Fibroblast of skin of right quadriceps (primary cell): ENCODE data around the gene ADAMTSL3.

Source experiments
- DNase-seq: peaks from one replicate; pipeline ENCODE4 v3.0.0-alpha.2; 2013

Gene ADAMTSL3

DNA sequence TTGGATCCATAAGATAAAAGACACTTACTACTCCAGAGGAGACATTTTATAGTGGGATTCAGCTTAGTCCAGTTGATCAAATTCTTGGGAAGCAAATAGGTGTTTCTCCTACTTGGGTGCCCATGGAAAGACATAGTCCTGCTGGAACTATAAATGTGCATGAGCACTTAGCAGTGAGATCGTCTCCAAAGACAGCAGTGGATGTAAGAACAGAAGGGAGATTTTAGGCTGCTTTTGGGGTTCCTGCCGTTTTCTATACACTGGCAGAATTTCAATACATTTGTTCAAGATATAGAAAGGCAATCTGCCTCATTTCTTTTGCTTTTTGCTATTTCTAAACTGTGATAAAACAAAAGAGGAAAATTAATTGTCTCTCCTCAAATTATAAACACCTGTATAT lies 234.0 kb downstream of the ADAMTSL3 start:
- DNase-seq = no peak

DNA sequence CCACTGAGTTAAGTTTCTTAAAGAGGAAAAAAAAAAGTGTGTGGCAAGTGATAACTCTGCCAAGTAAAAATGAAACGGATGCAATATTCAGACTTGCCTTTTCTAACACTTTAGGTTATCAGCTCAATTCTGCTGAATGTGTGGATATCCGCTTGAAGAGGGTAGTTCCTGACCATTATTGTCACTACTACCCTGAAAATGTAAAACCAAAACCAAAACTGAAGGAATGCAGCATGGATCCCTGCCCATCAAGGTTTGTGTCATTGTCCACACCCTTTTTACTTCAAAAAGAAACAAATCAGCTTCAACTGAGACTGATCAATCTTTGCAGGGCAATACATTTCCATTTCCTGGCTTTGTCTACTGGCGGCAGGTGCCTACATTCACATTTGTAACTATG lies 236.1 kb downstream of the ADAMTSL3 start:
- DNase-seq = no peak

DNA sequence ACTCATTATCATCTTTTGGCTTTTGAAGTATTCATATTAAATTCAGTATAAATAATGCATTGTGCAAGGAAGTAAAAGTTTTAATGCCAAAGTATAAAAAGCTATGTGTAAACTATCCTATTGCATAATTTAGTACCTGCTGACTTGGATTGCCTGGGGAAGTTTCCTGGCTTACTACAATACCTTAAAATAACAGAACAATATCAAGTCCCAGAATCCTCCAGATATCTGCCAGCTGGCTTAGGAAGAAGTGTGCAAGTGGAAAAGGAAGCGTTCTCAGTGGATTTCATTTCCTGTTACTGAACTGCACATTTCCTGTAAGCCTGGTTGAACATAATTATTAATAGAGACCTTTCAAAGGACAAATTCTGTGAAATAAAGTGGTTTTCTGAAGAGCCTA lies 236.7 kb downstream of the ADAMTSL3 start:
- DNase-seq = no peak

DNA sequence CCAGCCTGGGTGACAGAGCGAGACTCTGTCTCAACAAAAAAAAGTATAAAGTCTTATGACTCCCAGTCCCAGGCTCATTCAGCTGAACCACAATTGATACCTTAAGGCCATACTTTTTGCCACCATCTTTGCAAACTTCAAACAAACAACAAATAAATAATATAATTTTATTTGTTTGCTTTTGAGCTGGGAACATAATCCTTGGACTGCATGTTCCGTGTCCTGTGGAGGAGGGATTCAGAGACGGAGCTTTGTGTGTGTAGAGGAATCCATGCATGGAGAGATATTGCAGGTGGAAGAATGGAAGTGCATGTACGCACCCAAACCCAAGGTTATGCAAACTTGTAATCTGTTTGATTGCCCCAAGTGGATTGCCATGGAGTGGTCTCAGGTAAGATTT lies 238.6 kb downstream of the ADAMTSL3 start:
- DNase-seq = no peak

DNA sequence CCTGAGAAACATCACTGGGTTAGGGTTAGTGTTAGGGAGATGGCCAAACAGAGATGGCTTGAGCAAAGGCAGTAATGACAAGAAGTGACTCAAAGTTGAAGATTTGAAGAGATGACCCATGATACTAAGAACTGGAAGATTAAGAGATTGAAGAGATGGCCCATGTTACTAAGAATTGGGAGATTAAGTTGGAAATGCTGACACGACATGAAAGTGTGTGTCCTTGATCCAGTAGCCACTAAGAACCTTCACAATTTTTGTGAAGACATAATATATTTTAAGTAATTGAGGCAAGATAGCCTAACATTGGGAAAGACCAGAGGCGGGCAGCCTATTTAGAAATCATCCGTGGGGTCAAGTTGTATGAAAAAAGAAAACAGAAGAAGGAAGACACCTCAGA lies 239.4 kb downstream of the ADAMTSL3 start:
- no peak for DNase-seq

DNA sequence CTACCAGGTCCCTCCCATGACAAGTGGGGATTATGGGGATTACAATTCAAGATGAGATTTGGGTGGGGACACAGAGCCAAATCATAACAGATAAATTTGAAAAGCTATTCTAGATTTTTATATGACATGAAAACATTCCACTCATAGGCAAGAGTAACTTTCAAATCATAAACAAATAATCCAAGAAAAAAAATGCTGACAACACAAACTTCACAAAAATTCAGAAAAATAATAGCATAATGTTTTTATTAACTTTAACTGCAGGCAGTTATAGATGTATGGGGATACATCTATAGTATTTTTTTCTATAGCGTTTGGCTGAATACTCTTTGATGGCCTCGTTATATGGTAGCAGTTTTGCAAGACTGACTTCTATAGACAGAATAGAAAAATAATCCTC lies 243.1 kb downstream of the ADAMTSL3 start:
- no peak for DNase-seq

DNA sequence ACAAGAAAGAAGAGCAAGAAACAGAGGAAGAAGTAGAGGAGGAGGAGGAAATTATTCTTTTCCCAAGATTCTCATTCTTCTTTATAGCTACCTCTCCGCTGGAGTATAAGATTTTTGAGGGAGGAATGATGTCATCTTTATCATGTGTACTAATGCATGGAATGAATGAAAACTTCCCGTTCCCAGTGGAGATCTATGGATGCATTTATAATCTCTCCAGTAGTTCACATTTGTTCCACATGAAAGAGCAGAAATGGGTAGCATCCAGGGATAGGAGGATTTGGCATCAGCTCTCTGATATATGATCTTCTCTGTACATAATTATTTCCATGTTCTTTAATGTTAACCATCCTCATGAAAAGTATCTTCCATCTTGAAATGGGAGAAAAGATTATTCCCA lies 244.4 kb downstream of the ADAMTSL3 start:
- no peak for DNase-seq

DNA sequence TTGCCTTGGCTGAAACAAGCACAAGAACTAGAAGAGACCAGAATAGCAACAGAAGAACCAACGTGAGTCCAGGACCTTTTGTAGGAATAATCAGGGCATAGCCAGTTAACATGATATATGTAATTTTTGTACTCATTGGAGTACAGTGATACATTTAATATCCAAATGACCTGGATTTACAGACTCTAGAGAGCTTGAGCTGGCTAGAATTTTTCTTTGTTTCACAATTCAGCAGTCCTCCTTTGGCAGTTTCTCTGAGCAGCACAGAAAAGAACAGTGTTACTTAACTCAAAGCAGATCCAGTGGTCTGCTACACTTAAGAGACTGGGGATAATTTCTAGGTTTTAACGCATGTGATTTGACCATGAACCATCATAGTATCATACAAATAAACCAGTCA lies 245.7 kb downstream of the ADAMTSL3 start:
- no peak for DNase-seq

DNA sequence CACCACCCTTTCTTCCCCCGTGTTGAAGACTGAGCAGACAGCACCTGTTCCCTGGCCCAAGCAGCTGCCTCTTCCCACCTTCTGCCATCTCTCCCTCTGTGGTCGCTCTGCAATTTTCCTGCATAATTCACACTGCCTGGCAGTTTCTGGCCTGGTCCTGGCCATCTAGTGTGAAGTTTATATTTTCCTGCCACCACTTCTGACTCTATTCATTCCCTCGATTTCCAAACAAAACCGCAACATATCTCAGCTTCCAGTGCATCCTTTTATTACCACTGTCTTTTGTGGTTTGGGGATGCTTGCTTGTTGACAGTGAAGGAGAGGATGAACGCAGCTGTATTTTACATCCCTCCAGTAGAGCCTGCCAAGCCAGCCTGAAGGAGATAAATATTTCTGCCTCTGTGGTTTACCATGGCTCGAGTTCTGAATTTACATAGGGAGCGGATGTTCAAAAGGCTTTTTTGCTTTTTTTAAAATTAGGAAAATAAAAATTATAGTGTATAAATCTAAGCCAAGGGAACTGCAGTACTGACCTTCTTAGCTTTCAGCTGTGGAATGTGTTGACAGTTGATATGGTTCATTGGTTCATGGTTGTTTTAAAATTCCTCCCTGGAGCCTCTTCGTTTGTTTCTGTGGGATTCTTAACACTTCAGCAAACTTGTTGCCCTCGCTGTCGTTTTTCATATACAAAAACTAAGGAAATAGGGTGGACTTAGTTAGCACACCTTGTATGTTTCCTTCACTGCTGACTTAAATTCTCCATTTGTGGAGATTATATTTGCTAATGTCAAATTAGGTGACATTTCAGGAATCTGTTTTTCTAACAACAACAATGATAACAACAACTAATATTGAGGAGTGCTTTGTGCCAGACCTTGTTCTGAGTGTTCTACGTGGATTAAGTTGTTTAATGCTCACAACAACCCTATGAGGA lies 250.5 kb downstream of the ADAMTSL3 start:
- DNase-seq = peak; percentile 89

DNA sequence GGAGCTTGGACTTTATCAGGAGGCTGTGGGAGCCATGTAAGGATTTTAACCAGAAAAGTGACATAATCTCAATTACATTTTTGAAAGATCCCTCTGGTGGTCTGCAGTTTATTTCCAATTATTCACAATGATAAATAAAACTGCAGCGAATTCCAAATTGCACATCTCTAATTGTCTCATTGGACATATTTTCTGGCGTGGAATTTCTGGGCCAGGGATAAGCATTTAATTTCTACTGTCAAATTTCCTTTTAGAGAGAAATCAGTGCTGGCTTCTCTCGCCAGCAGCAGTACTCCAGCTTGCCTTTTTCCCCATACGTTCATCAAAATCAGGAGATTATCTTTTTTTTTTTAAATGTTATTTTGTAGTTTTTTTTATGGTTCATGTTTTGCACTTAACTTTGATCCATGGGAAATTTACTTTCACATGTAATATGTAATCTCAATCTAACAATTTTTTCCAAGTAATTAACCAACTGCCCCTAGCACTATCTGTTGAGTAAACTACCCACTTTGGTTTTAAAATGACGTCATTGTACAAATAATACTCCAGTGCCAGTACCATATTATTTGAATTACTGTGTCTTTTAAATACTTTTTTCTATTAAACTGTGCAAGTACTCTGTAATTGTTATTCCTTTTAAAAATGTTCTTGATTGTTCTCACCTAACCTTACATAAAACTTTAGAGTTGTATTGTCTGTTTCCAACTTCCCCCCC lies 251.8 kb downstream of the ADAMTSL3 start:
- no peak for DNase-seq

DNA sequence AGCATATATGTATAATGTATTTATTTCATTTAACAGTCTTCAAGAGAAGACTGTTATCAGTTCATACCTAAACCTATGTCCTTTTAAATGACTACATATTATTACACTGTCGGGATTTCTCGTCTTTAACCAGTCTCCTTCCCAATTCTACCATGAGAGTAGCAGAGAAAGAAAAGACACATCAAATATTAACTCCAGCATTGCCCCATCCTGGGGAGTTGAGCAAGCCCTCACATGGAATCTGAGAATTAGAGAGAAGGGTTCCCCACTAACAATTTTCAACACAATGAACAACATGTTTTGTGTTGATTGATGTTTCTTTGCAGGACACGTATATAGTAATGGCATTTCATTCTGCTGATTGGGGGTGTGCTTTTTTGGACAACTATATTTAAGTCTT lies 257.4 kb downstream of the ADAMTSL3 start:
- no peak for DNase-seq

DNA sequence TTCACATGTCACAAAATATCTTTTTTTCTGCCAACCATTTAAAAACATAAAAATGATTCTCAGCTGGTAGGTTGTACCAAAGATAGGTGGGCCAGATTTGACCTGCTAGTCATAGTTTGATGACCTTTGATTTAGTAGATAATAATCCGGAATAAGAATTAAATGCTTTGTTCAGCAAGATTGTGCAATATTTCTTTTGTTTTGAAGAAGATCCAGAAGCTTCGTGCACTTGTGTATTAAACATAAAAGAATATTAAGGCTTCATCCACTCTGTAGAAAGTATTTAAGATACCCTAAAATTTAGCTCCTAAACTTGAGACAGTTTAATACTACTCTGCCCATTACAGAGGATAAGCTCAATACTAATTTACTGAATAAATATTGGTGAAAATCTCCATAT lies 258.4 kb downstream of the ADAMTSL3 start:
- DNase-seq = no peak

DNA sequence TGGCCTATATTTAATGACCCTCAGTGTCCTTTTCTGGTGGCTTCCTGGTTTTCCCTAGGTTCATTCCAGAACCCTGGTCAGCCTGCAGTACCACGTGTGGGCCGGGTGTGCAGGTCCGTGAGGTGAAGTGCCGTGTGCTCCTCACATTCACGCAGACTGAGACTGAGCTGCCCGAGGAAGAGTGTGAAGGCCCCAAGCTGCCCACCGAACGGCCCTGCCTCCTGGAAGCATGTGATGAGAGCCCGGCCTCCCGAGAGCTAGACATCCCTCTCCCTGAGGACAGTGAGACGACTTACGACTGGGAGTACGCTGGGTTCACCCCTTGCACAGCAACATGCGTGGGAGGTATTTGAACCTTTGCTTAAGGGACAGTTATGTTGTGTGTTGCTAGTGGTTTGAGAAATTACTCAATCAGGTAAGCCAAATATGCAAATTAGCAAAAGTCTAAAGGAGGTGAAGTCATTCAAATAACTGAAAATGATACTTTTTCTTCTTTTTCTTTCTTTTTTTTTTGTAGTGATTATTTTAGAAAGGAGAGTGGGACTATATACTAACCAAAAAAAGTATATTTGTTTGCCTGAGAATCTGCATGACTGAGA lies 259.2 kb downstream of the ADAMTSL3 start:
- DNase-seq = no peak

DNA sequence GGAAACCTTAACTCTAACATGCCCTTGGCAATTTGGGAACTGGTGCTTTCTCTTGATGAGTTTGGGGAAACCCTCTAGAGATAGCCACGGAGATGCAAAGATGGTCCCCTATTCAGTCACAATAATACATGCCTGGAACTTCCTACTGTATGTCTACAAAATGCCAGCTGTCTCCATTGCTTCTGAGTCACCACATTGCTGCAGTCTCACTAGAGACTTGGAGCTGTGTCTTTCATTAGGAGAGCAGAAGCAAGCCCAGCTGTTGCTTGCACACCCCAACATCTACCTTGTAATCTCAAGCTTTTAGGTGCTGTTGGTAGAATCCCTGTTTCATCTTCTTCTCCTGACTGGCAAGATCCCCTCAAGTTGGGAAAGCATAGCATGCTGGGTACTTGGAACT lies 261.0 kb downstream of the ADAMTSL3 start:
- DNase-seq = no peak

DNA sequence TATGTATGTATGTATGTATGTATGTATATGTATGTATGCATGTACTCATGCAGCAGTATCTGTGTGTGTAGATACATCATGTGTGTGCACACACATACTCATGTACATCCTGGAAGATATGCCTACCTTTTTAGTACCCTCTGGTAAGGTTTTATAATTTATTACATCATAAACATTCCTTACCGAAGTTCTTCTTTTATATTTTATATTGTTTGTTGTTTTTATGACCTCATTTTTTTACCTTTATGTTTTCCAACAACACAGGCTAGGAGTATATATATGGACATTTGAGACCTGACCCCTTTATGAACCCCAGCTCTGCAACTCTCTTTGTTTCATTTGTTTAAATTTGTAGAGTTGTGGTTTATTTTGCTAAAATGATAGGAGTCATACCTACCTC lies 263.5 kb downstream of the ADAMTSL3 start:
- DNase-seq = no peak

DNA sequence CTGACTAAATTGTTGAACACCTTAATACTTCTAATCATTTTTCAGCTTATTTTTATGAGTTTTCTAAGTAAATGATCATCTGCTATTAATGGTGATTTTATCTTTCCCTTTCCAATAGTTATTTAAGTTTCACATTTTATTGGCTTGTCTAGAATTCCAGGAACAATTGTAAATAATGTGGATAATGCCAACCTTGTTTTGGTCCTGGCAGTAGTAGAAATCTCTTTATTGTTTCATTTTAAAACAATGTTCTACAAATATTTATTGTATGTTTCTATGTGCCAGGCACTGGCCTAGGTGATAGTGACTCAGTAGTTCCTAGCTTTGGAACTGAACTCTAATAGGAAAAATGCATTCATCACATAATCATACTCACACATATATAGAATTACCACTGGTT lies 264.1 kb downstream of the ADAMTSL3 start:
- no peak for DNase-seq

DNA sequence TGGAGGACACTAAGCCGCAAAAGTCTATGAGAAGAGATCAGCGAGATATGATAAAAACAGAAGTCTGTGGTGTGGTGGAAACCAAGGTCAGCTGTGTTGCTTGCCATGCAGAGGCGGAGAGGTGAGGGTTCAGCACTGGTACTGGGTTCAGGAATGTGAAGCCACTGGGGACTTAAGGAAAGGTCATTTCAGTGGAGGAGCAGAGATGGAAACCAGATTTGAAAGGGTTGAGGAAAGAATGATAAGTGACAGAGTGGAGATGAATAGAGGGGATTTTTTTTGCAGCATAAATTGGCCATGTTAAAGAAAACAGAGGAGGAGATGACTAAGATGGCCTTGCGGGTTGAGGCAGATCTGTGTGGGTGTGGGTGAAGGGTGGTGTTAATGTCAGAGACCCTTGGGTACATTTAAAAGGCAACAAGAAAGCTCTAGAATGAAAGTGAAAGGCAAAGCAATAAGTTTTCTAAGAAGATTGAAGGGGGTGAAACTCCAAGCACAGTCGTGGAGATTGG lies 265.5 kb downstream of the ADAMTSL3 start:
- DNase-seq = no peak

DNA sequence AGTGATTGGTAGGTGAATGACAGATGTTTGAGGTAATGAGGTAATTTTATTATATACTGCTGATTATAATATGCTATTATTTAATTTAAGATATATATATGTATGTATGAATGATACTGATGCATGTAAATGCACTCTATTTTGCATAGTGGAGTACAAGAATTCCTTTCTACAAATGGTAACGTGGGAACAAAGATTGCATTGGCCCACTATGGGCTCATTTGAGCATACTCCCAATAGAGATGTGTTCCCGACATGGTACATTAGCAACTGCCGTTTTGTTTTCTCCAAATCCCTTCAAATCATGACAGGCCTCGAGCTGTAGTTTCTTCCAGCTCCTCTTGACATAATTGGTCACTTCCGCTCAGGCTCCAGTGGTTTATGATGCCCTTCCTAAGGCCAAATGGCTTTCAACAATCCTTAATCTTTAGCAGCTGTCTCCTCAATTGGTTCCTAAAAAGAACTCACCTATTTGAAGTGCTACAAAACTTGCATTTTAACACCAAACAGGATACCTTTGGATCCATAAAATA lies 266.1 kb downstream of the ADAMTSL3 start:
- DNase-seq = no peak

DNA sequence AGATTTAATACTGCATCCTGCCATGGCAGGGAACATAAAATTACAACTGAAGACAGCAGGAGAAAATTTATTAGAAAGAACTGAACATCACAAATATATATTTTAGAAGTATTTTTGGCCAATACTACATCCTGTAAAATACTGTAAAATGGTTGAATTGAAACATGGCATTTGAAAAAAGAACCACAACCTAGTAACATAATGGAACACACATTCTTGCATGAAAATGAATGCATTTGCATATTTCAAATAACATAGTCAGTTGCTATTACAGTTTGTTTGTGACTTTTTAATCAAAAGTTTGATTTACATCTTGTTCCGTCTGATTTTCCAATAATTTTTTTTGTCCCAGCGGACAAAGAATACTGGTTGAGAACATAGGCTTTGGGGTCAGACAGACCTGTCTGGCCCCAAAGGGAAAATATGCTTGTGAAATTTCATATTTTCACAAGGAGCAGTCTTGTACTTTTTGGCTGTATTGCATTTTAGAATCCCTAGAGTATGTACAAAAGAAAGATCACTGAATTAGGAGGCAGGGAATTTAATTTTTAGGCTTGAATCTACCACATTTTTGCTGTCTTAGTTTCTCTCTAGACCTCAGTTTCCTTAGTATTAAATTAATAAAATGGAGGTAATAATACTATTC lies 268.8 kb downstream of the ADAMTSL3 start:
- DNase-seq = no peak

DNA sequence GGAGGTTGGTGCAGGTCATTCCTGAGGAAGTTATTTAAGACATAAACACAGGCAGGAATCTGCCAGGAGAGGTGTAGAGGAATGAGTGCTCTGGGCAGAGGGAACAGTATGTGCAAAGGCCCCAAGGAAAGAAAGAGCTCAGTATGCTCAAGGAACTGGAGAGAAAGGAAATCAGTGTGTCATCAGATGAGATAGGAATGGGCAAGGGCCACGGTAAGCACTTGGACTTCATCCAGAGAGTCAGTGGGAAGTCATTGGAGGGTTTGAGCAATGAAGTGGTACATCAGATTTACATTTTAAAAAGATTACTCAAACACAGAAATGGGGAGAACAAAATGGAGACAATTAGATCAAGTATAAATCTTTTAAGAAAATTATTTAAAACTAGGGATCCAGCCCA lies 272.2 kb downstream of the ADAMTSL3 start:
- DNase-seq = peak; percentile 3

DNA sequence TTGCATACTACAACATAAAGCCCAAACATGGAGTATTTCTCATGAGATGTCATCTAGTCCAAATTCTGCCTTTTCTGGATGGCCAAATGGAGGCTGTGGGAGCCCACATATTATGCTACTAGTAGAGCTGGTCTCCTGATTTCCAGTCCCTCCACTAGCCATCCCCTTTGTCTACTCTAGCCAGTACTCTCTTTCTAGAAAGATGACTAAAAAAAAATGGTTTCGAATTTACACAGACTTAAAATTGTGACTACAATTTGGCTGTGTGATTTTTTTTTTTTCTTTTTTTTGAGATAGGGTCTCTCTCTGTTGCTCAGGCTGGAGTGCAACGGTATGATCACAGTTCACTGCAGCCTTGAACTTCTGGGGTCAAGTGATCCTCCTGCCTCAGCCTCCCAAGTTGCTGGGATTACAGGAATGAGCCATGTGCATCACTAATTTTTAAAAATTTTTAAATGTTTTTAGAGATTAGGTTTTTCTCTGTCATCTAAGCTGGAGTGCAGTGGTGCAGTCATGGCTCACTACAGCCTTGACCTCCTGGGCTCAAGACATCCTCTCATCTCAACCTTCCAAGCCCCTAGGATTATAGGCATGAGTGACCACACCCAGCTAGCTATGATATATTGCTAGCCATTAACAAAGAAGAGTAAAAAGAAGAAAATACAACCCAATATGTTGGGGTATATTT lies 273.9 kb downstream of the ADAMTSL3 start:
- no peak for DNase-seq

DNA sequence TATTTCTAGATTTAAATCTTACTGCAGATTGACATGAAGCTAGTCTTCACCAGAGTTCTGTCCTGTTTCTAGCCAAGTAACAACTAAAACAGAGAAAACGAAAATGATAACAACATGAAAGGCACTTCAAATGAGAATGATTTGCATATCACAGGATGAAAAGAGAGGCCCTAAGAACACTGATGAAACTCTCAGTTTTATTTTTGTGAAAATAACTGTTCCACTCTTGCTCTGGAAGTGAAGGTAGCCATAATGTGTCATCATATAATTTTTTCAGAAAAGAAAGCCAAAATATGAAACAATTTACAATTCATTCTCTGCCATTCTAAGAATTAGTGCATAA lies 274.4 kb downstream of the ADAMTSL3 start:
- DNase-seq = no peak
